CD4-positive, alpha-beta T cell treated with Interleukin-21 for 1 hour (primary cell): ENCODE measurements around the gene GUCD1.

Source experiments
- DNase-seq: peaks from one replicate; pipeline ENCODE4 v3.0.0-alpha.2; 2020

The GUCD1 gene

GRCh38 chr22:24523873-24524272 is 31.1 kb downstream of the GUCD1 start:
- DNase-seq, result no peak

- peak; percentile 44 for DNase-seq
Measured at GRCh38 chr22:24521791-24522245, 33.1 kb downstream of the GUCD1 start.

GRCh38 chr22:24519496-24519895 is 35.4 kb downstream of the GUCD1 start:
- DNase-seq, result no peak

DNA sequence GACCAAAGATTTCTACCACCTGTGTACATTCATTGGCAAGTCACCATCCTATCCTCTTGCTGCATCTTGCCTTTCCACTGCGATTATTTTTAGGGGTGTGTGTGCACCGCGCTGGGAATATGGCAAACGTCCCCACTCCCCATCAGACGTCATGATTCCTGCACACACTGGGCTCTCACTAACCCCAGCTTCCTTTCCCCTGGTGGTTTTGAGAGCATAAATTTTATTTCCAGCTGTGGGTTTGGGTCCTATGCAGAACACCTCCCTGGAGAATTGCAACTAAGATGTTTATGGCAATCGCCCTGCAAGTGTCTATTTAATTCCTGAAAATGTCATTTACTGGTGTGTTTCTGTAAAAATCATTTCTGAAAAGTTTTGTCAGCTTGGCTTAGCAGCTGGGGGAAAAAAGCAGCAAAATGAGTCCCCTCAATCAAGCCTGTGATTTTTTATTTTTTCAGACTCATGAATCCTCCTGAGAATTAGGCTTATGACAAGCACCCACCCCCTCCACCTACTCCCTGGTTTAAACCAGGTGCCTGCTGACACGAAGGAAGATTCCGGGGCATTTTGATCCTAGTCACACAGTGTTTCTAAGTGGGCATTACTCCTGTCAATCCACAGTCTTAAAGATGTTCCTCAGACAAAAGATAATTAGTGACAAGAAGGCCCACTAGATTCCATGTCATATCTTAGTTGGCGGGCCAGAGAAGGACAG is 36.0 kb downstream of the GUCD1 start:
- no peak for DNase-seq

DNA sequence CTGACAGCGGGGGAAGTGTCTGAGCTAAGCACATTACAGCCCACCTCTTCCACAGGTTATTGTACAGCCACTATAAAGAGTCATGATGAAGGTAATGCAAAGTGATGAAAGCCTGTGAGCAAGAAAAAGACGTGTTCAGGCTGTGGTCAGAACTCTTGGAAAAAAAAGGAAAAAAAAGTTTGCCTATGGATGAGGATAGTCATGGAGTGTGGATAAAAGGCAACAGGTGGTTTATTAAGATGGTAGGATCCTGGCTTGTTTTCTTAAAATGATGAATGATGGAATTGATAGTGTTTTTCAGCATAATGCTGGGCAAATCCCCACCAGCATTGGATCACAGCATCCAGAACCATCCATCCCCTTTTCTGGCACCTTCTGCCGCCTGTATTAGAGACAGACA is 36.7 kb downstream of the GUCD1 start:
- no peak for DNase-seq

DNA sequence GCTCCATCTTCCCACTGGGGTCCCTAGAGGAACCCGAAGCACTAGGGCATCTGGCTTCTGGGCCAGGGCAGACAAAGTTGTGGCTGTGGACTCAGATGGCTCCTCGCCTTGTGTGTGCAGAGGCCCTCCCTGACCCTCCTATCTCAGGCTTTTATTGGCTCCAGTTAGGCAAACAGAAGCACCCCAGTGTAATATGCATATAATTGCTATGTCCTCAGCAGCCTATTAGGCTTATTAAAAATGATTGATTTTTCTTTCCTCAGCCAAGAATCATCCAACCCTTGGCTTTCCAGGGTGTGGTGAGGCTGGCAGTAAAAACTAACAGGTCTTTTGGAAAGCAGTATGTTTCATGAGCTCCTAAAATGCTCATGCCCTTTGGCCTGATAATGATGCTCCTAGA is 37.5 kb downstream of the GUCD1 start:
- DNase-seq, result no peak

- no peak for DNase-seq
Measured at GRCh38 chr22:24516301-24516737, 38.6 kb downstream of the GUCD1 start.

GRCh38 chr22:24515027-24515338 is 40.0 kb downstream of the GUCD1 start:
- DNase-seq, result no peak

DNA sequence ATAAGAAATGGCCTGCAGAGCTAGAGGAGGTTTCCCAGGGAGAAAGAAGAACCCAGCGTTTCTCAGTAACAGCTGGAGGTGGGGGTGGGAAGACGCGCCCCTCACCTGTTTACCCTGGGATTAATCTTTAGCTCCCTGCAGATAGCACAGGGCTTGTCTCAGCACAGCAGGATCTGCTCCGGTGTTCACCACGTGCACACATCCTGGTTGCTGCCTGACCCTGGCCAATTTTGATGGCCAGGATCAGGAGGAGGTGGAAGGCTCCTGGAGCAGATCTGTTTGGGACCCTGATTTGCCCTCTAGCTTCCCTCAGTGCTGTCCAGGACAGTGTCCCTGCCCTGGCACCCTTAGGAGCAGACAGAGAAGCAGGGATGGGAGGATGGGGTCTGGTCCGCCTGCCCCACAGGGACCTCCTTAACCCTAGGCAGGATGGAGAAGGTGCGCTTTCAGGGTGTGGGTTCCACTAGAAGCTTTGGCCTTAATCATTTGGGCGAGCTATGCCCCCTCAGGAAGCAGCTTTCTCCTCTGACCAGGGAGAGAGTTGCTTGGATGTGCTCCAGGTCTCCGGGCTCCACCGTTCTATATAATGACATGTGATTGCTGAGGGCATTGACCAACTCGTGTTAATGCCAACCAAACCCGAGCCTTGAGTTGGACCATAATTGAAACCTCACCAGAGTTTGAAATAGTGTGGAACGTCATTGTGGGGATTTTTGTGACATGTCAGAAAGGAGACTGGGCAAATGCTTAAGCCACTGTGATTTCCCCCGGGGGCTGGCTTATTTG is 40.5 kb downstream of the GUCD1 start:
- DNase-seq, result no peak

DNA sequence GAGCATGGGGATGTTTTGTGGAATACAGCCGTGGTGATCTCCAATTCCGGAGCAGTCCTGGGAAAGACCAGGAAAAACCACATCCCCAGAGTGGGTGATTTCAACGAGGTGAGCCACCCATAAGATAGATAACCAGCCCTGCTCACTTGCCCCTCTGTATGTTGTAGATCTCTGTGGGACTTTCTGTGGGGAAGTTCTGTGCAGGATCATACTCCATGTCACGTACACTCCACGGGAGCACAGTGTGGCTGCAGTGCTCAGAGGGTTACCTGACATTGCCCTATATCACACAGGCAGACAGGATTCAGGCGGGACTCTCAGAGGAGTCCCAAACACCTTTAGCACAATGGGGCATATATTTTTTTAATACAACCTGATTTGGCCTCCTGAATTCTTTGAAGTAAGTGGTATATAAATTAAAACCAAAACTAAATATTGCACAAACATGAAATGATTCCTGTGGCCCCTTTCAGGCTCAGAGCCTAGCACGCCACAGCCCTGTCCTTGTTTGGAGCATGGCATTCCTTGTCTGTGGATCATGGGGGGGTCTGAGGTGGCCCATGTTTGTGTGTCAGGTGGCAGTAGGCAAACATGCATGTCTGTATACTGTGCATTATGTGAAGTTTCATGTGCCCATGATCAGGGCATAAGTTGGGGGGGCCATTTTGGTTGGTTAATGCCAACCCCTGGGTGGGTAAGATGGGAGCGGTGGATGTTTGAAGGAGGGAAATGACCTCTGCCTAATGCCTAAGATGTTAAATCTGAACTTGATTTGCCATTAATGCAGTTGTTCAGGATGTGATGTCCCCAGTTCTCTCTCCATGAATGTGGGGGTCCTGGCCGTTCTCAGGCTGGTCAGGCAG is 41.3 kb downstream of the GUCD1 start:
- no peak for DNase-seq

GRCh38 chr22:24512043-24512442 is 42.9 kb downstream of the GUCD1 start:
- DNase-seq, result no peak

- peak; percentile 17 for DNase-seq
Measured at GRCh38 chr22:24510637-24511625, 44.0 kb downstream of the GUCD1 start.

- no peak for DNase-seq
Measured at GRCh38 chr22:24507716-24508115, 47.2 kb downstream of the GUCD1 start.

DNA sequence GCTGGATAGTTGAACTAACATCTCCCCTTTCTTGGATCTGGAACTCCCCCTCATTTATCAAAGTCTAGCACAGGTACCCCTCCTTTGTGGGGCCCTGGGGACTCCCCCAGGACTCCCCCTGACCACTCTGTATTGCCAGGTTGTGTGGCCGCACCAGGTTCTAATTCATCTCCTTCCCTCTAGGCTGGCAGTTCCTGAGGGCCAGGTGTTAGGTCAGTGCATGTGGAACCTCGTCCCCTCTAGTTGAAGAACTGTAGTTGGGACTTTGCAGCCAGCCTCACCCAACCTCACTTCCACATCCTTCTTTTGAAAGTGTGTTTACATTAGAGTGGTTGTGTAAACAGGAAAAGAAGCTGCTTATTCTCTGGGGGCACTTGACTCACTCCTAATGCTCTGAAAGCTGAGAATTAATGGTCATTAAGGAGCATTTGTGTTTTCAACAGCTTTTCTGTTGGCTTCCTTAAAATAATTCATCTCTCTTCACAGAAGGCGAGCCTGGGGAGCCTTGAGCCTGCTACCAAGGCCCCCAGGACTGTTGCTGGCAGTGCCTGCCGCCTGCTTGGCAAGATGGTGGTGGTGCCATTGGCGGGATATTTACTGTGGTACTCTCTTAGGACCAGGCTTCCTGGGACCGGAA is 48.0 kb downstream of the GUCD1 start:
- no peak for DNase-seq

- no peak for DNase-seq
Measured at GRCh38 chr22:24504956-24505736, 49.8 kb downstream of the GUCD1 start.

DNA sequence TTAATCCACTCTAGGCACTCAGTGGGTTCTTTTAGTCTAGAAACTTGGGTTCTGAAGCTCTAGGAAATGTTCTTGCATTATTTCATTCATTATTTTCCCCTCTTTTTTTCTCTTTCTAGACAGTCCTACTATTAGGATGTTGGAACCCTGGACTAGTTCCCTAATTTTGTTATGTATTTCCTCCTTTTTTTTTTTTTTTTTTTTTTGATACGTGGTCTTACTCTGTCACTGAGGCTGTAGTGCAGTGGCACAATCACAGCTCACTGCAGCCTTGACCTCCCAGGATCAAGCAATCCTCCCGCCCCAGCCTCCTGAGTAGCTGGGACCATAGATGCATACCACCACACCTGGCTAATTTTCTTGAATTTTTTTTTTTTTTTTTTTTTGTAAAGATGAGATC is 50.4 kb downstream of the GUCD1 start:
- DNase-seq, result no peak

DNA sequence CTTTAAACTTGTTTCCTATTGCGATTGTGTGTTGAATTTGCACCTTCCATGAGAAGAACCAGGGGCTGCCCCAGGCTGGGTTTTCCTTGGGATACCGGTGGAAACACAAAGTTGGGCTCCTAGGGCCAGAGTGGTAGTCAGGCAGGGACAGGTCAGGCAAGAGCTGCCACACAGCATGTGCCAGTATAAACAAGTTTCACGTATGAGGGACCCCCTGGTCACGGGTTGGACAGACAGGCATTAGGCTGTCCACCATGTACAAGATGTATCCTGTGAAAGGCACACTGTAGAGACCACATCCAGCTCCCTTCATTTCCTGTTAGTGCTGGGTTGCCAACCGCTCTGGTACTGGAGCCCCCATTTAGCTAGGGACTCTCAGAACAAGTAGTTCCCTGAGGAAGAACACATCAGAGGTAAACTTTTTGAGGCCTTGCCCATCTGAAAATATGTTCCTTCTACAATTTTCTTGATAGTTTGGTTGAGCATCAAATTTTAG is 51.0 kb downstream of the GUCD1 start:
- no peak for DNase-seq

GRCh38 chr22:24503137-24503842 is 51.6 kb downstream of the GUCD1 start:
- peak; percentile 68 for DNase-seq

DNA sequence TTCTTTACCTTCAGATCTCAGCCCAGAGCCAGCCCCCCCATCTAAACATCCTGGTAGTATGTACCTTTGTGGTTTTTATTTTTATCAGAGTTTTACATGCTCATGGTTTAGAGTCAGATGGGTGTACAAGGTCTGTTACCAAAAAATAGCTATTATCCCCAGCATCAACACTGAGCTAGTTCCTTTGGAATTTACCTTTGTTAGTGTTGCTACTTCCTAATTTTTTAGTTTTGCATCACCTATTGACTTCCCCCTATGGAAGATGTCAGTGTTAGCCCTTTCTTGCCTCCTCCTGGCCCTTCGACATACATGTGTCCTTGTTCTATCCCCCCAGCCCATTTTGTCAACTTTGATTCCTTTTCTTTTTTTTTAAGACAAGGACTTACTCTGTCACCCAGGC is 52.4 kb downstream of the GUCD1 start:
- DNase-seq, result no peak

- DNase-seq, result no peak
Measured at GRCh38 chr22:24502034-24502433, 52.9 kb downstream of the GUCD1 start.
